SH-SY5Y (cell line): Measurements from ENCODE around the gene CHCHD1.

Experiments used
- GATA2 ChIP-seq: IDR thresholded peaks from 2 replicates; pipeline ENCODE4 v1.6.1; 2011; ENCODE audit warnings: mild to moderate bottlenecking, low read depth, low read length
- GATA3 ChIP-seq: IDR thresholded peaks from 2 replicates; pipeline ENCODE4 v1.6.1; 2011; ENCODE audit warnings: low read depth, mild to moderate bottlenecking, low read length, moderate library complexity

GRCh38 chr10:73814896-73815718, 33.3 kb downstream of the CHCHD1 start:
- no peak for TF ChIP-seq GATA2
- TF ChIP-seq GATA3, result no peak
